Uterus (tissue), 2 donors: ENCODE data around the gene CRTC3.

Source experiments
- CTCF ChIP-seq, 4 experiments: fragments of 200-600 bp in 2 of 4; fragments of 450-650 bp in 2 of 4; sonication (generic) in 2 of 4; IDR thresholded peaks; one replicate each; pipeline ENCODE4 v1.5.1; 2016 to 2019; ENCODE audit warnings: antibody characterized with exemption in 4 of 4, mild to moderate bottlenecking in 2 of 4, moderate library complexity in 1 of 4
- POLR2A ChIP-seq, 2 donors: fragments of 450-650 bp; IDR thresholded peaks; one replicate each; pipeline ENCODE4 v1.6.1; 2016; ENCODE audit warnings: antibody characterized with exemption in 2 of 2, mild to moderate bottlenecking in 1 of 2, moderate library complexity in 1 of 2

- TF ChIP-seq POLR2A (IDR thresholded peaks at IDR 0.05) (no peak), CTCF (IDR thresholded peaks at IDR 0.05) (no peak)
Measured at GRCh38 chr15:90487186-90487585, 42.5 kb upstream of the CRTC3 start.
